Measurements from ENCODE around the gene SKAP2. TPM values are rescaled to one million over a fixed set of nuclear protein-coding genes. Genes with fewer than 3 reads are reported as not detected.

SKAP2 gene
- total and polyA plus RNA-seq, 2 of the 13 experiments (the other 11 are each of a cell fraction or from before 2014, with no cell fraction given) = 3.6 to 12.9 TPM

DNA sequence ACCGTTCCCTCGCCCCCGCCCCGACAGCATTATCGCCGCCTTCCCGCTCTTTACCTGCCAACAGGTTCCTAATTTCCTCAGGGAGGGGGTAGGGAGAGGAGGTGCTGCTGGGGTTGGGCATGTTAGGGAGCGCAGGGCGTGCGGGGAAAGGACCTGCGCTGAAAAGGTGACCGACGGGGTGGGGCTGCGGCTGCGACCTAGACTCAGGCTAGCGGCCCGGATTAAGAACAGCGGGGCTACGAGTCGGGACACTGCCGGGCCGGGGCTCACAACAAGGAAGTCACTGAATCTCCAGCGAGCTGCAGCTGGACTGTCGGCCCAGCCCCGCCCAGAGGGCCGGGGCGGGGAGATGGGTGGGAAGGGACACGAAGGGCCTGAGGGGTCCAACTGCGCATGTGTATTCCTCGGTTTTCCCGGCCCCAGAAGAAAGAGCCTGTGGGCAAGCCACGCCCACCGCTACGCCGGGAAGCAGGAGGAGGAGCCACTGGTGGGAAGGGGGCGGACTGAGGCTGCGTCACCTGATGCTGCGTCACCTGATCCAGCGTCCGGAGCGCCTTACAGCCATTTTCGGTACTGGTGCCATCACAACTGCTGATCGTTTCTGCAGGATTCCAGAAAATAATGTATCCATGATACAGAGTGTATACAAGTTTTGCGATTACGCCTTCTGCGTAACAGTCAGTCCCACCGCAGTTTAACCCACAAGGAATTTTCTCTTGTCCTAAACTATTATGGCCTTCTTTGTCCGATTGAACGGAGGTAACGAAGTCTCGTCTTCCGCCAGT, at the start of gene SKAP2 (continued):
- TF ChIP-seq ZNF569 (CRISPR knock-in tag; IDR thresholded peaks at IDR 0.05; ENCODE audit: borderline replicate concordance) (no peak), ZNF773 (CRISPR knock-in tag; IDR thresholded peaks at IDR 0.05; ENCODE audit: borderline replicate concordance) (no peak), ZNF446 (CRISPR knock-in tag; IDR thresholded peaks at IDR 0.05) (no peak), THYN1 (CRISPR knock-in tag; IDR thresholded peaks at IDR 0.05; ENCODE audit: borderline replicate concordance, low read depth) (no peak), TGIF2 (CRISPR knock-in tag; IDR thresholded peaks at IDR 0.05) (0 out of 2 replicates have a peak, but pooled peaks have one; percentile 55), ZFP36L2 (CRISPR knock-in tag; IDR thresholded peaks at IDR 0.05) (no peak), MBD4 (IDR thresholded peaks at IDR 0.05; ENCODE audit: borderline replicate concordance, low read length) (no peak), MLLT10 (CRISPR knock-in tag; IDR thresholded peaks at IDR 0.05) (no peak), ZNF343 (CRISPR knock-in tag; IDR thresholded peaks at IDR 0.05) (peak; percentile 72; the same call in 1 of the 2 replicates), IRX3 (CRISPR knock-in tag; IDR thresholded peaks at IDR 0.05; ENCODE audit: borderline replicate concordance, low read depth) (no peak), SIN3B (IDR thresholded peaks at IDR 0.05; ENCODE audit: low read length) (no peak), ZNF354B (CRISPR knock-in tag; IDR thresholded peaks at IDR 0.05) (no peak), ZNF383 (CRISPR knock-in tag; IDR thresholded peaks at IDR 0.05; ENCODE audit: borderline replicate concordance) (0 out of 2 replicates have a peak, but pooled peaks have one; percentile 72), CCDC6 (CRISPR knock-in tag; IDR thresholded peaks at IDR 0.05) (peak; percentile 60; the same call in 1 of the 2 replicates), ZNF138 (CRISPR knock-in tag; IDR thresholded peaks at IDR 0.05; ENCODE audit: low read depth) (0 out of 2 replicates have a peak, but pooled peaks have one; percentile 52), ERF (CRISPR knock-in tag; IDR thresholded peaks at IDR 0.05) (peak; percentile 25; the same call in 1 of the 2 replicates), HES4 (CRISPR knock-in tag; IDR thresholded peaks at IDR 0.05; ENCODE audit: borderline replicate concordance) (no peak)
- TF ChIP-seq, protein P1, sequence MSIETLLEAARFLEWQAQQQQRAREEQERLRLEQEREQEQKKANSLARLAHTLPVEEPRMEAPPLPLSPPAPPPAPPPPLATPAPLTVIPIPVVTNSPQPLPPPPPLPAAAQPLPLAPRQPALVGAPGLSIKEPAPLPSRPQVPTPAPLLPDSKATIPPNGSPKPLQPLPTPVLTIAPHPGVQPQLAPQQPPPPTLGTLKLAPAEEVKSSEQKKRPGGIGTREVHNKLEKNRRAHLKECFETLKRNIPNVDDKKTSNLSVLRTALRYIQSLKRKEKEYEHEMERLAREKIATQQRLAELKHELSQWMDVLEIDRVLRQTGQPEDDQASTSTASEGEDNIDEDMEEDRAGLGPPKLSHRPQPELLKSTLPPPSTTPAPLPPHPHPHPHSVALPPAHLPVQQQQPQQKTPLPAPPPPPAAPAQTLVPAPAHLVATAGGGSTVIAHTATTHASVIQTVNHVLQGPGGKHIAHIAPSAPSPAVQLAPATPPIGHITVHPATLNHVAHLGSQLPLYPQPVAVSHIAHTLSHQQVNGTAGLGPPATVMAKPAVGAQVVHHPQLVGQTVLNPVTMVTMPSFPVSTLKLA (IDR thresholded peaks at IDR 0.05) = no peak
- TF ChIP-seq, protein P2, sequence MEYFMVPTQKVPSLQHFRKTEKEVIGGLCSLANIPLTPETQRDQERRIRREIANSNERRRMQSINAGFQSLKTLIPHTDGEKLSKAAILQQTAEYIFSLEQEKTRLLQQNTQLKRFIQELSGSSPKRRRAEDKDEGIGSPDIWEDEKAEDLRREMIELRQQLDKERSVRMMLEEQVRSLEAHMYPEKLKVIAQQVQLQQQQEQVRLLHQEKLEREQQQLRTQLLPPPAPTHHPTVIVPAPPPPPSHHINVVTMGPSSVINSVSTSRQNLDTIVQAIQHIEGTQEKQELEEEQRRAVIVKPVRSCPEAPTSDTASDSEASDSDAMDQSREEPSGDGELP (IDR thresholded peaks at IDR 0.05; ENCODE audit: borderline replicate concordance, low read depth) = peak; percentile 86; the same call in 1 of the 2 replicates
- TF ChIP-seq, protein P3, sequence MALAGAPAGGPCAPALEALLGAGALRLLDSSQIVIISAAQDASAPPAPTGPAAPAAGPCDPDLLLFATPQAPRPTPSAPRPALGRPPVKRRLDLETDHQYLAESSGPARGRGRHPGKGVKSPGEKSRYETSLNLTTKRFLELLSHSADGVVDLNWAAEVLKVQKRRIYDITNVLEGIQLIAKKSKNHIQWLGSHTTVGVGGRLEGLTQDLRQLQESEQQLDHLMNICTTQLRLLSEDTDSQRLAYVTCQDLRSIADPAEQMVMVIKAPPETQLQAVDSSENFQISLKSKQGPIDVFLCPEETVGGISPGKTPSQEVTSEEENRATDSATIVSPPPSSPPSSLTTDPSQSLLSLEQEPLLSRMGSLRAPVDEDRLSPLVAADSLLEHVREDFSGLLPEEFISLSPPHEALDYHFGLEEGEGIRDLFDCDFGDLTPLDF (CRISPR knock-in tag; IDR thresholded peaks at IDR 0.05) = peak; percentile 66
- TF ChIP-seq, protein P4, sequence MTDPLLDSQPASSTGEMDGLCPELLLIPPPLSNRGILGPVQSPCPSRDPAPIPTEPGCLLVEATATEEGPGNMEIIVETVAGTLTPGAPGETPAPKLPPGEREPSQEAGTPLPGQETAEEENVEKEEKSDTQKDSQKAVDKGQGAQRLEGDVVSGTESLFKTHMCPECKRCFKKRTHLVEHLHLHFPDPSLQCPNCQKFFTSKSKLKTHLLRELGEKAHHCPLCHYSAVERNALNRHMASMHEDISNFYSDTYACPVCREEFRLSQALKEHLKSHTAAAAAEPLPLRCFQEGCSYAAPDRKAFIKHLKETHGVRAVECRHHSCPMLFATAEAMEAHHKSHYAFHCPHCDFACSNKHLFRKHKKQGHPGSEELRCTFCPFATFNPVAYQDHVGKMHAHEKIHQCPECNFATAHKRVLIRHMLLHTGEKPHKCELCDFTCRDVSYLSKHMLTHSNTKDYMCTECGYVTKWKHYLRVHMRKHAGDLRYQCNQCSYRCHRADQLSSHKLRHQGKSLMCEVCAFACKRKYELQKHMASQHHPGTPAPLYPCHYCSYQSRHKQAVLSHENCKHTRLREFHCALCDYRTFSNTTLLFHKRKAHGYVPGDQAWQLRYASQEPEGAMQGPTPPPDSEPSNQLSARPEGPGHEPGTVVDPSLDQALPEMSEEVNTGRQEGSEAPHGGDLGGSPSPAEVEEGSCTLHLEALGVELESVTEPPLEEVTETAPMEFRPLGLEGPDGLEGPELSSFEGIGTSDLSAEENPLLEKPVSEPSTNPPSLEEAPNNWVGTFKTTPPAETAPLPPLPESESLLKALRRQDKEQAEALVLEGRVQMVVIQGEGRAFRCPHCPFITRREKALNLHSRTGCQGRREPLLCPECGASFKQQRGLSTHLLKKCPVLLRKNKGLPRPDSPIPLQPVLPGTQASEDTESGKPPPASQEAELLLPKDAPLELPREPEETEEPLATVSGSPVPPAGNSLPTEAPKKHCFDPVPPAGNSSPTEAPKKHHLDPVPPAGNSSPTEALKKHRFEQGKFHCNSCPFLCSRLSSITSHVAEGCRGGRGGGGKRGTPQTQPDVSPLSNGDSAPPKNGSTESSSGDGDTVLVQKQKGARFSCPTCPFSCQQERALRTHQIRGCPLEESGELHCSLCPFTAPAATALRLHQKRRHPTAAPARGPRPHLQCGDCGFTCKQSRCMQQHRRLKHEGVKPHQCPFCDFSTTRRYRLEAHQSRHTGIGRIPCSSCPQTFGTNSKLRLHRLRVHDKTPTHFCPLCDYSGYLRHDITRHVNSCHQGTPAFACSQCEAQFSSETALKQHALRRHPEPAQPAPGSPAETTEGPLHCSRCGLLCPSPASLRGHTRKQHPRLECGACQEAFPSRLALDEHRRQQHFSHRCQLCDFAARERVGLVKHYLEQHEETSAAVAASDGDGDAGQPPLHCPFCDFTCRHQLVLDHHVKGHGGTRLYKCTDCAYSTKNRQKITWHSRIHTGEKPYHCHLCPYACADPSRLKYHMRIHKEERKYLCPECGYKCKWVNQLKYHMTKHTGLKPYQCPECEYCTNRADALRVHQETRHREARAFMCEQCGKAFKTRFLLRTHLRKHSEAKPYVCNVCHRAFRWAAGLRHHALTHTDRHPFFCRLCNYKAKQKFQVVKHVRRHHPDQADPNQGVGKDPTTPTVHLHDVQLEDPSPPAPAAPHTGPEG (CRISPR knock-in tag; IDR thresholded peaks at IDR 0.05) = no peak; the same call in 1 of the 2 replicates
